Measurements from ENCODE around the gene TSPY3.
"Not testable (repeated sequence)": the region's sequence is repeated elsewhere in the genome, so short reads cannot be mapped to it uniquely, and the experiment has no call there.

Gene TSPY3, protein sequence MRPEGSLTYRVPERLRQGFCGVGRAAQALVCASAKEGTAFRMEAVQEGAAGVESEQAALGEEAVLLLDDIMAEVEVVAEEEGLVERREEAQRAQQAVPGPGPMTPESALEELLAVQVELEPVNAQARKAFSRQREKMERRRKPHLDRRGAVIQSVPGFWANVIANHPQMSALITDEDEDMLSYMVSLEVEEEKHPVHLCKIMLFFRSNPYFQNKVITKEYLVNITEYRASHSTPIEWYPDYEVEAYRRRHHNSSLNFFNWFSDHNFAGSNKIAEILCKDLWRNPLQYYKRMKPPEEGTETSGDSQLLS

GRCh38 chrY:9398121-9398520 is at the start of gene TSPY3:
TSS of gene TSPY3 (plus strand) at chrY:9398421. CDS start at chrY:9398467, 46 bp downstream.
- not testable (repeated sequence) for H3K36me3 ChIP-seq (replicated peaks; ENCODE audit: insufficient read depth, low read length); H3K9me2 ChIP-seq (replicated peaks; ENCODE audit: insufficient read depth, low read length); H3F3A ChIP-seq (ENCODE audit: insufficient read depth, low read length); H3K4me3 ChIP-seq (ENCODE audit: low read length); H3K4me1 ChIP-seq (ENCODE audit: low read length); H3K27me3 ChIP-seq (replicated peaks; ENCODE audit: insufficient read depth, low read length); H2AFZ ChIP-seq (ENCODE audit: low read length); H3K9ac ChIP-seq (ENCODE audit: low read length); H3K79me2 ChIP-seq (ENCODE audit: low read length); H4K20me1 ChIP-seq (ENCODE audit: insufficient read depth, low read length); H3K4me2 ChIP-seq (ENCODE audit: low read depth, low read length); H3K27ac ChIP-seq (ENCODE audit: low read length); H3K9me3 ChIP-seq (replicated peaks; ENCODE audit: insufficient read depth, low read length); DNase-seq

DNA sequence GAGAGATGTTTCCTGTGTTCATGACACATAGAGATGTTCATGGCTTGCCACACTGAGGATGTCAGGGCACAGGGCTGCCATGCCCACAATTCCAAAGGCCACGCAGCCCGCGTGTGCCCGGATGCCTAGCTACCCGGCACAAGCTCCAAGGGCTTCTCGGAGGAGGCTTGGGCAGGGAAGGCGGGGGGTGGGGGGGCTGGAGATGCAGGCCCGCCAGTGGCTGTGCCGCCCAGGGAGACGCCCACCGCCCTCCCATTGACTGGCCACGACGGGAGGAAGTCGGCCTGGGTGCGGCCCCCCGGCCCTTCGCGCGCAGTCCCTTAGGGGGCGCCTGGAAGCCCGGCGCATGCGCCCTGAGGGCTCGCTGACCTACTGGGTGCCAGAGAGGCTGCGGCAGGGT is 40.7 kb upstream of the TSPY3 start, which contains the start of gene TSPY8:
Gene TSPY8 (plus strand): TSS at position 301 of the 400 bp plus-strand sequence. CDS start 46 bp downstream, at position 347.
- H3K4me1 ChIP-seq (ENCODE audit: low read length); H3K79me2 ChIP-seq (ENCODE audit: low read length); H3F3A ChIP-seq (ENCODE audit: insufficient read depth, low read length); H3K27me3 ChIP-seq (replicated peaks; ENCODE audit: insufficient read depth, low read length); H3K9ac ChIP-seq (ENCODE audit: low read length); H2AFZ ChIP-seq (ENCODE audit: low read length); H3K9me3 ChIP-seq (replicated peaks; ENCODE audit: insufficient read depth, low read length); H4K20me1 ChIP-seq (ENCODE audit: insufficient read depth, low read length); H3K36me3 ChIP-seq (replicated peaks; ENCODE audit: insufficient read depth, low read length); H3K4me2 ChIP-seq (ENCODE audit: low read depth, low read length); DNase-seq; H3K9me2 ChIP-seq (replicated peaks; ENCODE audit: insufficient read depth, low read length); H3K4me3 ChIP-seq (ENCODE audit: low read length); H3K27ac ChIP-seq (ENCODE audit: low read length): not testable (repeated sequence)

GRCh38 chrY:9396527-9396926 is 1.7 kb upstream of the TSPY3 start:
- H3K4me3 ChIP-seq (ENCODE audit: low read length); H3K4me1 ChIP-seq (ENCODE audit: low read length); H3K36me3 ChIP-seq (replicated peaks; ENCODE audit: insufficient read depth, low read length); H3K27me3 ChIP-seq (replicated peaks; ENCODE audit: insufficient read depth, low read length); H3K79me2 ChIP-seq (ENCODE audit: low read length); H3K4me2 ChIP-seq (ENCODE audit: low read depth, low read length); H3F3A ChIP-seq (ENCODE audit: insufficient read depth, low read length); H3K9ac ChIP-seq (ENCODE audit: low read length); H3K9me3 ChIP-seq (replicated peaks; ENCODE audit: insufficient read depth, low read length); H3K9me2 ChIP-seq (replicated peaks; ENCODE audit: insufficient read depth, low read length); H4K20me1 ChIP-seq (ENCODE audit: insufficient read depth, low read length); H2AFZ ChIP-seq (ENCODE audit: low read length); H3K27ac ChIP-seq (ENCODE audit: low read length); DNase-seq: not testable (repeated sequence)
